Measurements from ENCODE around the gene GNLY.

GNLY gene

GRCh38 chr2:85707304-85707703 lies 13.1 kb downstream of the GNLY start:
- H3K4me3 ChIP-seq (ENCODE audit: low read depth, low read length): no peak overlapping the region

GRCh38 chr2:85708641-85709040 lies 14.5 kb downstream of the GNLY start:
- no peak overlapping the region for H3K4me3 ChIP-seq (ENCODE audit: low read depth, low read length)
- DNase-seq (ENCODE audit: low read depth): no peak
- TF ChIP-seq CTCF (IDR thresholded peaks at IDR 0.05; ENCODE audit: low read depth, low read length, missing control alignments): no peak

More at GRCh38 chr2:85707304-85707703, 13.1 kb downstream of the GNLY start:
- DNase-seq (ENCODE audit: low read depth): peak; percentile 72
- TF ChIP-seq CTCF (IDR thresholded peaks at IDR 0.05; ENCODE audit: low read depth, low read length, missing control alignments): peak; percentile 81

DNA sequence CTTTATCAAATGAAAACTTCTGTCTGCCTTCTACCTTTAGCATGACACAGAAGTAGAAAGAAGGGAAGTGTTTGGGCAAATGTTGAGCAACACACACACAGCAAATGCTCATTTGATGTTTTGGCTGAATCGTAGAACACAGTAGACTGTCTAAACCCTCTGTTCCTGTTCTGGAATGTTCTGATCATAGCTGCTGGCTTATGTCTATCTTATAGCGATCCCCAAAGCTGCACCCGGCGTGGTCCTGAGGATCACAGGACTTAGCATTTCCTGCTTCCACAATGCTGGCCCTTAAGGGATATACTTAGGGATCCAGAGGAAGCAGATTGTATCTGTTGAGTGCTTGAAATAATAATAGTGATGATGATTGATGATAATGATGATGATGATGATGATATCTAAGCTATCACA lies 15.2 kb downstream of the GNLY start:
- TF ChIP-seq CTCF (IDR thresholded peaks at IDR 0.05; ENCODE audit: low read depth, low read length, missing control alignments): no peak
- no peak overlapping the region for H3K4me3 ChIP-seq (ENCODE audit: low read depth, low read length)
- DNase-seq (ENCODE audit: low read depth): no peak

DNA sequence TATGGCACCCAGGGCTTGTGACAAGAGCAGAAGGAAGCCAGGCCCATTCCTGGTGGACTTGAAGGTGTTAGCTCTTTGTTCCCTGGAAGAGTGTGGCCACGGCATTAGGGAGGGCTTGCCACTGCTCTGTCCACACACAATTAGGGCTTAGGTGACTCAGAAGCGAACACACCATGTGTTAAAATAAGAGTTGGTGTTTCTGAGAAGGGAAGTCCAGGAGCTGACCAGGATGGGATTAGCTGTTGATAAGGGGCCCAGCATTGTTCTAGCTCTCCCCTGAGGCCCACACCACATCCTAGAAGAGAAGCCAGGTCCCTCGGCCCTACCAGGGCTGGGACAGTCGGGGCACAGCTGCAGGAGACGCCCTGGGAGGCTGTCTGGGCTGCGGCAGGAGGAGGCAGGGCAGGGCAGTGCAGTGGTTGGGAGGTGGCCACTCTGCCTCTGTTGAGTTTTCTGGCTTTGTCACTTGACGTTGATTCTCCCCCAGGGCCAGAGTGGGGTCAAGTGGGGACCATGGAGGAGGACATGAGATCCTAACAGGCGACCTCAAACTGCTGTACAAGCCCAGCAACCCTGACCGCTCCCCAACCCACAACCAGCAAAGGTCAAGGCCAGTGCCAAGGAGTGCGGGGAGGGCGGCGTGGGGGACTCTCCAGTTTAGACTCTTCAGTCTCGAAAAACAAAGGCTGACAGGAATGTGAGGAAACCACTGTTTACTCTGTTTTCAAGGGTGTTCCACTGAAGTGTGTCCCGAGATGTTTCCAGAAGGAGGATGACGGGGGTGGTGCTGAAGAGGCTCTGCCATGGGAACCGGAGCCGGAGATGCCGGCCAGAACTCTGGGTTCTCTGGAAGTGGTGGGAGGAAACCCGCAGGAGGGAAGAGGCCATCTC lies 16.8 kb downstream of the GNLY start:
- no peak overlapping the region for H3K4me3 ChIP-seq (ENCODE audit: low read depth, low read length)
- TF ChIP-seq CTCF (IDR thresholded peaks at IDR 0.05; ENCODE audit: low read depth, low read length, missing control alignments): no peak
- no peak for DNase-seq (ENCODE audit: low read depth)

DNA sequence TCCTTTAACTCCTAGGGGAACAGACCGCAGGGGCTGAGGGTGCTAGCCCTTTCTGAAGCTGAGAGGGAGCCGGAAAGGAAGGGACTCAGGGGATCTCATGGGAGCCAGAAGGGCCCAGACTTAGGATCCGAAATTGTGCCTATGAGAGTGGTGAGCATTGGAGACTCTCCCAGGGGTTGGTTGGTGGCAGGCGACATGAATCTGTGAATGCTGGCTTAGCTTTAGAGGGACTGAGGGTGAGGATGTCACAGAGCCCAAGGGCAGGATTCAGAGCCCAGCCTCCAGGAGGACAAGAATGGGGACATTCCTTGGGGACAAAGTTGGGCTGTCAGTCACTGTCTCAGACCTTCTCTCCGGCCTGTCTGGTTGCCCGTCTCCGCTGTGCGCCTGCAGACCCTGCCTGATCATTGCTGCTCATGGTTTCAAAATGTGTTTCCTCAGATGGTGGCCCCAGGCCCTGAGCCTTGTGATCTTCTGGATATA lies 17.5 kb downstream of the GNLY start:
- H3K4me3 ChIP-seq (ENCODE audit: low read depth, low read length): no peak overlapping the region
- TF ChIP-seq CTCF (IDR thresholded peaks at IDR 0.05; ENCODE audit: low read depth, low read length, missing control alignments): no peak
- no peak for DNase-seq (ENCODE audit: low read depth)

GRCh38 chr2:85712336-85712735 lies 18.2 kb downstream of the GNLY start:
- H3K4me3 ChIP-seq (ENCODE audit: low read depth, low read length): no peak overlapping the region
- DNase-seq (ENCODE audit: low read depth): no peak
- no peak for TF ChIP-seq CTCF (IDR thresholded peaks at IDR 0.05; ENCODE audit: low read depth, low read length, missing control alignments)
